GM12864 (cell line): ENCODE results near the gene DNAL1.

Experiments
- DNase-seq: peaks from one replicate; pipeline ENCODE4 v3.0.0-alpha.2; 2011; ENCODE audit warnings: low read depth
- H3K4me3 ChIP-seq: 2 replicates; pipeline ENCODE4 v1.5.1; 2011; ENCODE audit warnings: mild to moderate bottlenecking, low read depth, low read length, control low read depth
- CTCF ChIP-seq: IDR thresholded peaks from 2 replicates; pipeline ENCODE4 v1.5.1; 2011; ENCODE audit warnings: low read depth, mild to moderate bottlenecking, moderate library complexity, low read length, control low read depth, inconsistent platforms; ENCODE audit errors: missing control alignments

The DNAL1 gene

GRCh38 chr14:73712540-73713180, 67.9 kb downstream of the DNAL1 start:
- TF ChIP-seq CTCF: no peak
- peak overlapping the region; percentile 60 for H3K4me3 ChIP-seq
- DNase-seq: no peak

GRCh38 chr14:73713206-73713802, 68.5 kb downstream of the DNAL1 start:
- no peak for TF ChIP-seq CTCF

GRCh38 chr14:73713803-73714655, 69.2 kb downstream of the DNAL1 start, which contains the start of gene PNMA1:
Gene PNMA1, minus strand, starts transcription at chr14:73714384. Its CDS starts 745 bp downstream, at chr14:73713639.
- TF ChIP-seq CTCF: no peak
- peak within 1 kb of the TSS; percentile 60 for H3K4me3 ChIP-seq
- DNase-seq: peak; percentile 30

More at GRCh38 chr14:73713206-73713802, 68.5 kb downstream of the DNAL1 start:
- H3K4me3 ChIP-seq: peak overlapping the region; percentile 60
- no peak for DNase-seq

- peak overlapping the region; percentile 60; the same call in 1 of the 2 replicates for H3K4me3 ChIP-seq
- DNase-seq: no peak
- TF ChIP-seq CTCF: no peak
These were observed 69.9 kb downstream of the DNAL1 start for GRCh38 chr14:73714656-73715081.

- no peak for DNase-seq
- TF ChIP-seq CTCF: no peak
- H3K4me3 ChIP-seq: no peak overlapping the region
These were observed 70.9 kb downstream of the DNAL1 start for GRCh38 chr14:73715707-73716106.

GRCh38 chr14:73717266-73717665, 72.5 kb downstream of the DNAL1 start:
- DNase-seq: no peak
- no peak overlapping the region for H3K4me3 ChIP-seq
- TF ChIP-seq CTCF: no peak
